ENCODE results near the gene ASTN2.

ASTN2 gene

GRCh38 chr9:116688806-116689485 is 725.9 kb downstream of the ASTN2 start:
- DNase-seq = no peak

- DNase-seq = peak in 1 of 5 donors; percentile 8
Measured at GRCh38 chr9:116687754-116688135, 727.1 kb downstream of the ASTN2 start.

GRCh38 chr9:116687074-116687753 is 727.6 kb downstream of the ASTN2 start, which contains the start of gene TRIM32:
Gene TRIM32, plus strand, starts transcription at chr9:116687305. Its CDS starts 10,438 bp downstream, at chr9:116697743.
- DNase-seq = peak; percentile 80 to 89 (median 84)

GRCh38 chr9:116686693-116687073 is 728.2 kb downstream of the ASTN2 start:
- peak in 1 of 5 donors; percentile 8 for DNase-seq

- no peak for DNase-seq
Measured at GRCh38 chr9:116686135-116686534, 728.7 kb downstream of the ASTN2 start.

- DNase-seq = no peak
Measured at GRCh38 chr9:116685166-116685565, 729.7 kb downstream of the ASTN2 start.

GRCh38 chr9:116683535-116683934 is 731.3 kb downstream of the ASTN2 start:
- no peak for DNase-seq

- DNase-seq = no peak
Measured at GRCh38 chr9:116674210-116674980, 740.5 kb downstream of the ASTN2 start.

GRCh38 chr9:116673375-116673774 is 741.5 kb downstream of the ASTN2 start:
- DNase-seq = no peak

- DNase-seq = no peak
Measured at GRCh38 chr9:116671605-116672004, 743.3 kb downstream of the ASTN2 start.

- no peak for DNase-seq
Measured at GRCh38 chr9:116668970-116669695, 745.7 kb downstream of the ASTN2 start.

- no peak for DNase-seq
Measured at GRCh38 chr9:116663581-116663980, 751.3 kb downstream of the ASTN2 start.

- DNase-seq = no peak
Measured at GRCh38 chr9:116662646-116663310, 752.1 kb downstream of the ASTN2 start.

GRCh38 chr9:116661037-116661954 is 753.6 kb downstream of the ASTN2 start:
- DNase-seq = peak in 2 of 5 donors; percentile 1 to 36

GRCh38 chr9:116658265-116658664 is 756.6 kb downstream of the ASTN2 start:
- no peak for DNase-seq

GRCh38 chr9:116656977-116657376 is 757.9 kb downstream of the ASTN2 start:
- no peak for DNase-seq

GRCh38 chr9:116656501-116656971 is 758.3 kb downstream of the ASTN2 start:
- DNase-seq = no peak

GRCh38 chr9:116654059-116654355 is 760.9 kb downstream of the ASTN2 start:
- no peak for DNase-seq

- no peak for DNase-seq
Measured at GRCh38 chr9:116653348-116654058, 761.4 kb downstream of the ASTN2 start.

GRCh38 chr9:116647515-116647809 is 767.4 kb downstream of the ASTN2 start:
- DNase-seq = no peak

Measured in T-helper 1 cell (primary cell).